ENCODE results near the gene RABL2B.
A peak's percentile ranks its signal among the peaks of the same experiment; 100 is the strongest.

RABL2B gene

GRCh38 chr22:50733521-50734342 is 49.7 kb downstream of the RABL2B start:
- peak in 1 of 2 experiments; percentile 7 for DNase-seq (ENCODE audit: low spot score in 2 of 2)
- Histone ChIP-seq H3K4me1 (no peaks in the 10 kb centered on the region), H3K27me3 (ENCODE audit: low read depth) (peaks cover 10% of the 10 kb centered on the region; the same call in 1 of the 2 replicates), H3K36me3 (replicated peaks) (no peaks in the 10 kb centered on the region), H3K9me3 (no peaks in the 10 kb centered on the region), H3K4me3 (no peak overlapping the region)
- in situ Hi-C loops (cut with MboI; ENCODE audit: low sequenced_read_pairs): no loop called here

GRCh38 chr22:50732681-50733080 is 50.8 kb downstream of the RABL2B start:
- DNase-seq (ENCODE audit: low spot score in 2 of 2): no peak

GRCh38 chr22:50731811-50732624 is 51.4 kb downstream of the RABL2B start:
- DNase-seq (ENCODE audit: low spot score in 2 of 2): peak; percentile 16 to 66
- Histone ChIP-seq H3K27me3 (ENCODE audit: low read depth) (0 out of 2 replicates have a peak, but pooled peaks cover 3% of the 10 kb centered on the region), H3K4me1 (no peaks in the 10 kb centered on the region), H3K36me3 (replicated peaks) (no peaks in the 10 kb centered on the region), H3K9me3 (no peaks in the 10 kb centered on the region), H3K4me3 (no peak overlapping the region)
- in situ Hi-C loops (cut with MboI; ENCODE audit: low sequenced_read_pairs): no loop called here

More at GRCh38 chr22:50732681-50733080, 50.8 kb downstream of the RABL2B start:
- Histone ChIP-seq H3K4me1 (no peaks in the 10 kb centered on the region), H3K36me3 (replicated peaks) (no peaks in the 10 kb centered on the region), H3K9me3 (no peaks in the 10 kb centered on the region), H3K27me3 (ENCODE audit: low read depth) (peaks cover 7% of the 10 kb centered on the region; the same call in 1 of the 2 replicates), H3K4me3 (no peak overlapping the region)
- in situ Hi-C loops (cut with MboI; ENCODE audit: low sequenced_read_pairs): no loop called here

- in situ Hi-C loops (cut with MboI; ENCODE audit: low sequenced_read_pairs): no loop called here
- Histone ChIP-seq H3K9me3 (no peaks in the 10 kb centered on the region), H3K4me3 (no peak overlapping the region), H3K4me1 (no peaks in the 10 kb centered on the region), H3K36me3 (replicated peaks) (no peaks in the 10 kb centered on the region), H3K27me3 (ENCODE audit: low read depth) (no peaks in the 10 kb centered on the region)
- DNase-seq (ENCODE audit: low spot score in 2 of 2): peak in 1 of 2 experiments; percentile 6
Observed at GRCh38 chr22:50730941-50731661, 52.3 kb downstream of the RABL2B start.

GRCh38 chr22:50730013-50730891 is 53.2 kb downstream of the RABL2B start:
- no peaks in the 10 kb centered on the region for H3K9me3 ChIP-seq
- in situ Hi-C loops (cut with MboI; ENCODE audit: low sequenced_read_pairs): no loop called here
- no peak for DNase-seq (ENCODE audit: low spot score in 2 of 2)
- H3K4me3 ChIP-seq: no peak overlapping the region
- H3K27me3 ChIP-seq (ENCODE audit: low read depth): no peaks in the 10 kb centered on the region
- no peaks in the 10 kb centered on the region for H3K4me1 ChIP-seq
- no peaks in the 10 kb centered on the region for H3K36me3 ChIP-seq (replicated peaks)

GRCh38 chr22:50729391-50730012 is 53.9 kb downstream of the RABL2B start:
- no peaks in the 10 kb centered on the region for H3K4me1 ChIP-seq
- no peak overlapping the region for H3K4me3 ChIP-seq
- H3K36me3 ChIP-seq (replicated peaks): no peaks in the 10 kb centered on the region
- in situ Hi-C loops (cut with MboI; ENCODE audit: low sequenced_read_pairs): no loop called here
- H3K9me3 ChIP-seq: no peaks in the 10 kb centered on the region
- no peaks in the 10 kb centered on the region for H3K27me3 ChIP-seq (ENCODE audit: low read depth)
- no peak for DNase-seq (ENCODE audit: low spot score in 2 of 2)

GRCh38 chr22:50728523-50728931 is 54.9 kb downstream of the RABL2B start:
- in situ Hi-C loops (cut with MboI; ENCODE audit: low sequenced_read_pairs): no loop called here
- Histone ChIP-seq H3K27me3 (ENCODE audit: low read depth) (no peaks in the 10 kb centered on the region), H3K36me3 (replicated peaks) (no peaks in the 10 kb centered on the region), H3K4me1 (peaks cover 5% of the 10 kb centered on the region), H3K9me3 (no peaks in the 10 kb centered on the region), H3K4me3 (no peak overlapping the region)
- DNase-seq (ENCODE audit: low spot score in 2 of 2): no peak

- peaks cover 5% of the 10 kb centered on the region for H3K4me1 ChIP-seq
Observed at GRCh38 chr22:50727678-50728522, 55.5 kb downstream of the RABL2B start.

GRCh38 chr22:50726643-50727340 is 56.6 kb downstream of the RABL2B start:
- no peaks in the 10 kb centered on the region for H3K27me3 ChIP-seq (ENCODE audit: low read depth)
- H3K4me1 ChIP-seq: peaks cover 5% of the 10 kb centered on the region

More at GRCh38 chr22:50727678-50728522, 55.5 kb downstream of the RABL2B start:
- H3K4me3 ChIP-seq: no peak overlapping the region
- no peaks in the 10 kb centered on the region for H3K27me3 ChIP-seq (ENCODE audit: low read depth)
- H3K9me3 ChIP-seq: no peaks in the 10 kb centered on the region
- in situ Hi-C loops (cut with MboI; ENCODE audit: low sequenced_read_pairs): no loop called here
- no peaks in the 10 kb centered on the region for H3K36me3 ChIP-seq (replicated peaks)
- no peak for DNase-seq (ENCODE audit: low spot score in 2 of 2)

GRCh38 chr22:50725597-50725996 is 57.8 kb downstream of the RABL2B start:
- DNase-seq (ENCODE audit: low spot score in 2 of 2): no peak
- in situ Hi-C loops (cut with MboI; ENCODE audit: low sequenced_read_pairs): no loop called here
- no peaks in the 10 kb centered on the region for H3K9me3 ChIP-seq
- H3K4me3 ChIP-seq: no peak overlapping the region
- peaks cover 5% of the 10 kb centered on the region for H3K4me1 ChIP-seq
- no peaks in the 10 kb centered on the region for H3K36me3 ChIP-seq (replicated peaks)
- no peaks in the 10 kb centered on the region for H3K27me3 ChIP-seq (ENCODE audit: low read depth)

More at GRCh38 chr22:50726643-50727340, 56.6 kb downstream of the RABL2B start:
- Histone ChIP-seq H3K9me3 (no peaks in the 10 kb centered on the region), H3K36me3 (replicated peaks) (no peaks in the 10 kb centered on the region), H3K4me3 (no peak overlapping the region)
- no peak for DNase-seq (ENCODE audit: low spot score in 2 of 2)
- in situ Hi-C loops (cut with MboI; ENCODE audit: low sequenced_read_pairs): no loop called here

- H3K27me3 ChIP-seq (ENCODE audit: low read depth): no peaks in the 10 kb centered on the region
Observed at GRCh38 chr22:50724616-50725015, 58.8 kb downstream of the RABL2B start.

More at GRCh38 chr22:50724616-50725015, 58.8 kb downstream of the RABL2B start:
- no peak overlapping the region for H3K4me3 ChIP-seq
- in situ Hi-C loops (cut with MboI; ENCODE audit: low sequenced_read_pairs): no loop called here
- no peaks in the 10 kb centered on the region for H3K9me3 ChIP-seq
- H3K4me1 ChIP-seq: peaks cover 5% of the 10 kb centered on the region
- no peak for DNase-seq (ENCODE audit: low spot score in 2 of 2)
- H3K36me3 ChIP-seq (replicated peaks): no peaks in the 10 kb centered on the region

Data from HAP-1 (cell line).